ENCODE results near the gene CCDC82.

DNA sequence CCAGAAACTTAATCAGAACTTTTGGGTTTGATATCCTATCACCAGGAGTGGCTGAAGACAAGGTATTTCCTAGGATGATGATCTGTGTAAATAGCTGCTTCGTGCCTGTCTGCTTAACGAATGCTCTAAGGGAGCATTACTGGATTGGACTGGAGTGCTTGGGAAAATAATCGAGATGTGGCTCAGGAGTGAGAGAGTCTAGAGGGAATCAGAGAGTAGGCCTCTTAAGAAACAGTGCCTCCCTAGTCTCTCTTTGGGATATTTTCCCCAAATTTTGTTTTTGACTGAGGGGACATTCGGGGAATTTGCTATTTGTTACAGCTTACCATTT lies 49.2 kb downstream of the CCDC82 start:
- TF ChIP-seq EZH2phosphoT487 (IDR thresholded peaks at IDR 0.05; ENCODE audit: insufficient read depth, low read depth), result no peak
- TF ChIP-seq EZH2 (IDR thresholded peaks at IDR 0.05; ENCODE audit: insufficient read depth, poor library complexity, severe bottlenecking), result no peak
